Activated T-cell treated with anti-CD3 and anti-CD28 coated beads for 48 hours (primary cell): Measurements from ENCODE around the gene PGGHG.
"Not testable (repeated sequence)": the region's sequence is repeated elsewhere in the genome, so short reads cannot be mapped to it uniquely, and the experiment has no call there.

Source experiments
- DNase-seq: peaks from one replicate; pipeline ENCODE4 v3.0.0-alpha.2; 2020; ENCODE audit warnings: low read depth

Gene PGGHG

DNA sequence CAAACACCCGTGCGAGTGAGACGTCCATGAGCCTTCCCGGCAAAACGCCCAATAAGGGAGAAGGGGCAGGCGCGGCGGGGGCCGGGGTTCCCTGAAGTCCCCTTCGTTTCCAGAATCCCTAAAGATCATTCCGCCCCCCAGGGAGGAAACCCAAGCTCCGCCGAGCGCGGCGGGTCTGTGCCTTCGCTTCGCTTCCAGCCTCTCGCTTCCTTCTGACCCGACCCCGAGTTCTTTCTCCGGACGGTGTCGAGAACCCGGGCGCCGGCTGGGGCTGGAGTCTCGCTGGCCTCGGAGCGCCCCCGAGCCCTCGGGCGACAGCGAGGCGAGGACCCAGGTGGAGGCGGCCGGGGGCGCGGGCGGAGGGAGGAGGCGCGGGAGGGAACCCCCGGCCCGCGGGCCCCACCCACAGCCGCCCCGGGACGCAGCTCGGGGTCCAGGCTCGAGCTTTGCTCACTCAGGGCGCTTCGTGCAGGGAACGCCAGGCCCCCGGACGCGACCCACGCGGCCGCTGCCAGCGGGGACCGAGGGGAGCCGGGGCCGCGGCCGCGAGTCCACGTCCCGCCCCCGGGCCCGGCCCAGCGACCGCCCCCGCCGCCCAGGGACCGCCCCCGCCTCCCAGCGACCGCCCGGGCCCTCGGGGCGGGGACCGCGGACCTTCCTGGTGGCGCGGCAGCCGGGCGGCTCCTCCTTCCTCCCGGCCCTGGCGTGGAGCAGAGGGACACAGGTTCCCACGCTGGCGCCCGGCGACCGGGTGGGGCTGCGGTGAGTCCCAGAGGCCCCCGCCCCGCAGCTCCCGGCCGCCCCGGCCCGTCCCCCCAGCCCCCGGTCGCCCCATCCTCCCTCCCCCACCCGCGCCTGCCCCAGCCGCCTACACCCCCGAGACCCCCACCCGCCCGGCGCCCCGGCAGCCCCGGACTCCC lies at the start of gene PGGHG:
TSS of gene PGGHG (plus strand) at position 649 of the 920 bp plus-strand sequence. CDS start 691 bp downstream, outside the sequence.
- no peak for DNase-seq

DNA sequence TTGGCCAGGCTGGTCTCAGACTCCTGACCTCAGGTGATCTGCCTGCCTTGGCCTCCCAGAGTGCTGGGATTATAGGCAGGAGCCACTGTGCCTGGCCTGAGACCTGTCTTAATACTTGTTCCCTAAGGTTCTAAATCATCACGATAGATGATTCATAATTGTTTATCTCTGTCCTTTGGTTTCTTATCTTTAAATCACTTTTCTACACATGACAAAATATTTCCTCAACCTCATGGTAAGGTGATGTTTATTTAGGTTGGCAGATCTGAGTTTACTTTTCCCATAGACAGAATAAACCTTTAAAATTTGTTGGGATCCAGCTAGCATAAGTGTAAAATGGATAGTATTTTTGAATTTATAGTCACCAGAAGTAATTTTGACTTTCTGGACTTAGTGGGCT lies 48.6 kb upstream of the PGGHG start:
- DNase-seq: no peak

DNA sequence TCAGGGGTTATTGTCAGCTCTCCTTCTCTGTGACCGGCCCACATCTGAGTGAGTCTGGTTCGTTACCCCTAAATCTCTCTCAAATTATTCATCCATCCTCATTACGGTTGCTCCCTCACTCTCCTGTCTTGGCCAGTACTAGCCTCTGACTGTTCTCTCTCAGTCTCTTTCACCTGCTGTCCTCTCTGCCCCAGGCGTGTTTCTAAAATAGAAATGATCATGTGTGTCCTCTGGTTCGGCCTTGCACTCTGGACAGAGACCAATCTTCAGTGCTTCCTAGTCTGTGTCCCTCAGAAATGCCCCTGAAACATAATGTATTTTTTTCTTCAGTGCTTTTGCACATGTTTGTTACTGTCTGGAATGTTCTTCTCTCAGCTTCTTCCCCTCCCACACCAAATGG lies 47.3 kb upstream of the PGGHG start:
- no peak for DNase-seq

DNA sequence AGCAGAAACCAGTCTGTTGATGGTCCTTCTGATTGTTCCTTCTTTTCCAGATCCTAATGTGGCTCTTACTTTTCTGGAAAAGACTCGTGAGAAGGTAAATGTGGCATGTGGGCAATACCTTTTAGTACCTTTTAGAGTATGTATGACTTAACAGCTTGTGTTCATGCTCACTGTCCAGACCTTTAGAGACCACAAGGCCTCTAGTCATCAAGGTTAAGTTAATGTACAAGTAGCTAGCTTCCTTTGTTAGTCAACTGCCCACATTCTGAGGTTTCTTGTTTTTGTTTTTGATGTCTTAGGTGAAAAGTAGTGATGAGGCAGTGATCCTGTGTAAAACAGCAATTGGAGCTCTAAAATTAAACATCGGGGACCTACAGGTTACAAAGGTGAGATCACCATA lies 44.5 kb upstream of the PGGHG start:
- no peak for DNase-seq

DNA sequence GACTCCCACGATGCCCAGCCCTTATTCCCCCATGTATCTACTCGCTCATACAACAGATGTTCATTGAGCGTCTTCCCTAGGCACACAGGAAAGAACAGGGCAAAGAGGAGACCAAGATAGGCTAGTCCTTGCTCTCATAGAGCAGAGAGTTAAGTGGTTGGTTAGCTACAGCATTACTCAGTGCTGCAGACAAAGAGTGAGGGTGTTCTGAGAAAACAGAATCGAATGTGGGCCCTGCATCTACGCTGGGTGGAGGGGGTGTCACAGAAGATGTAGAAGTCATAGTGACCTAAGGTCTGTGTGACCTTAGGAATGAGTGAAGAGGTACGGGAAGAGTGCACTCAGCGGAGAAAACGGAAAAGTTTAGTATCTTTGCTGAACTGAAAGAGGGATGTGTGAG lies 39.9 kb upstream of the PGGHG start:
- DNase-seq: no peak

DNA sequence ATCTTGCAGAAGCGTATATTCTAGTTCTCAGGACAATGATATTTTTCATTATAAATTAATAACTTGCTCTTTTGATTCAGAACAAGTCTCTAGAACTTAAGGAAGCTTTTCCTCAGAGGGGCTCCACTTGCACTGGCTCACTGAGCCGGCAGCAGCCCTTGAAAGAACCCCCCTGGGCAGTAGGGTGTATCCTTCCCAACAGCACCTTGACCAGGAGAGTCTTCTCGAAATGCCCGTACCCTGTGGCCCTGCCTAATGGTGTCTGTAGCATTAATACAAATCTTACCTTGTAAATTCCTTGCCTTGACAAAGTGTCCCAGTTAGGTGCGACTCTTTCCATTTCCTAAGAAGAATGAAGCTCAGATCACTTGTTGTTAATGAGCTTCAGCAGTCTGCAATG lies 38.7 kb upstream of the PGGHG start:
- no peak for DNase-seq

DNA sequence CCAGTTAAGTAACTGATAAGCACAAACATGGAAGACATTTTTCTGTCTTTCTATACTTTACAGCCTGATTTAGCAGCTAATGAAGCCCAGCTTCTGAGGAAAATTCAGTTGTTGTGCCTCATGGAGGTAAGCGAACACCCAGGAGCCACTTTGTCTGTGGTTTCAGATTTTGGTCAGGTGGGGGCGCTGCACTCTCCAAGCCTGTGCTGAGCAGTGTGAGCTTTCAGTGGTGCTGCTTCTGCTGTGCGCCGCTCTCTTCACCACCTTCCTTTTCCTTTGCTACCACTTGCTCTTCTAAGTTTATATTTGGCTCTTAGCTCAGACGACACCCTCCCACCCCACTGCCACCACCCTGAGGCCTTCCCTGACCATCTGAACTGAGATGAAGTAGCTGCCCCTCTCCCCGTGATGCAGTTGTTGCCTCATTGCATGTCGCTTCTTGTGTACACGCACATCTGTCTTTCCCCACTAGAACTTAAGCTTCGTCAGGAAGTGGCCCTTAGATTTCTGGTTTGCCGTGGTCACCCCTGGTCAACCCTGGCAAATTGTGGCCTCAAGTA lies 38.1 kb upstream of the PGGHG start:
- peak; percentile 70 for DNase-seq

DNA sequence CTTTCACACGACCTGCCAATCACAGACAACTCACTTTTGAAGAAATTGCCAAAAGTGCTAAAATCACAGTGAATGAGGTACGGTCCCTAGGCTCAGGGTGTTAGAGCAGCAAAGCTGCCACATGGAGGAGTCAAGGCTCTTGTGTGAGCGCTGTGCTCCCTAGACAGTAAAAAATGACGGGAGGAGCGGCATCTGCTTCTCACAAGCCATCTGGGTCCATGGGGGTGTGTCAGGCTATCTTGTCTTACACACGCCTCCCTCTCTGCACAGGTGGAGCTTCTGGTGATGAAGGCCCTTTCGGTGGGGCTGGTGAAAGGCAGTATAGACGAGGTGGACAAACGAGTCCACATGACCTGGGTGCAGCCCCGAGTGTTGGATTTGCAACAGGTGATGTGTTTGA lies 37.4 kb upstream of the PGGHG start:
- DNase-seq: no peak

DNA sequence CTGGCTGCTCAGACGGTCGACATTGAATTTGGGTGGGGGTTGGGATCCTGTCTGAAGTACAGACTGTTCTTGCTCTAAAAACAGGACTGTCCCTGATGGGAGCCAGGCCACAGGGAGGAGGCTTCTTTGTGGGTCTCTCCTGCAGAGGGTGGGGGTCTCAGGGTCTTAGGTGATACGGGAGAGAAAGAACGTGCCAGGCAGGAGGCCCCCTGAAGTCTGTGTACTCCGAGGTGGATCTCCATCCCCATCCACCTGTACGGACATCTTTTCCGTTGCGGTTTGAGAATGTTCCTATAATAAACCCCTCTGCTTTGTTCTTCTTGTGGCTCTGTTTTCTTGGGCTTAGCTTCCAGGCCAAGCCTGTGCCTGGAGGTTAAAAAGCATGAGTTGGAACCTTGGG lies 36.3 kb upstream of the PGGHG start:
- no peak for DNase-seq

DNA sequence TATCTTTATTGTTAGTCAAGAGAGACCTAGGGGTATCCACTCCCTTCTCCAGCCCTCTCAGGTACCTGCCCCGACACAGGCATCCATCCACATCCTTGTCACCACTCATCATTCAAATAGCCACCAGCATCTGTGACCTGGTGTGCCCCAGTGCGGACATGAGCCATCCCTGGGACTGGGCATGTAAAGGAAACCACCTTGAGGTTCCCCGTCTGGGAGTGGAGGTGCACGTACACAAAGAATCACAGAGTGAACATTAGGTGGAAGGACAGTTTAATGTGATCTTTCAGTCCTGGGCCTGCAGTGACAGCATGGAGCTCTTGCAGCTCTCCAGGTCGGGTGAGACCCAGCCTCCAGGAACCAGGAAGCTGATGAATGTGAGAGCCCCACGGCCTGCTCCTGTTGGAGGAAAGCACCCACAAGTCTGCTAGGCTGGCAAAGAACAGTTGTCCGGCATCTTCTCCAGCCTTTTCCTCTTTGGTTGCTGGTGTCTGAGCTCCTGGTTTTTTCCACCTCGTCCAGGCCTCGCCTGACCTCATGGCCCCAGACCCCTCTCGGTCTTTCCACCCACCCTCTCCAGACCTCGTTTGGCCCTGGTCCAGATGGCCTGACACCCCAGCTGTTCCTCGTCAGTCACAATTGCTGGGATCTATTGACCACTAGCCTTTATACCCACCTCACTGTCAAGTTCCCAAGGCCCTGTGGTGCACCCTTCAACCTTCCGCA lies 35.6 kb upstream of the PGGHG start:
- DNase-seq: no peak

DNA sequence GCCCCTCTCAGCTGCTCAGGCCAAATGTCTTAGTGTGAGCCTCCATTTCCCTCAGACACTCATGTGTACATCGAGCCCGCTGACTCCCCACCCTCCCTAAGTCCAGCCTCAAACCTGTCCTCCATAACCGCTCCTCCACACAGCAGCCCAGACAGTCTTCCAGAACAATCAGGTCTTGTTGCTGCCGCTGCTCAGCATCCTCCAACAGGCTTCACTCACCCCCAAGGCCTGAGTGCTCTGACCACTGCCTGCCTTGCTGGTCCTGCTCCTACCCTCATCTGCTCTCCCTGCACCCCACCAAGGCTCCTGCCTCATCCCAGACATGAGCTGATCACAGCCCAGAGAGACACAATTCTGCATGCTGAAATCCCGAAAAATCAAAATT lies 35.0 kb upstream of the PGGHG start:
- no peak for DNase-seq

DNA sequence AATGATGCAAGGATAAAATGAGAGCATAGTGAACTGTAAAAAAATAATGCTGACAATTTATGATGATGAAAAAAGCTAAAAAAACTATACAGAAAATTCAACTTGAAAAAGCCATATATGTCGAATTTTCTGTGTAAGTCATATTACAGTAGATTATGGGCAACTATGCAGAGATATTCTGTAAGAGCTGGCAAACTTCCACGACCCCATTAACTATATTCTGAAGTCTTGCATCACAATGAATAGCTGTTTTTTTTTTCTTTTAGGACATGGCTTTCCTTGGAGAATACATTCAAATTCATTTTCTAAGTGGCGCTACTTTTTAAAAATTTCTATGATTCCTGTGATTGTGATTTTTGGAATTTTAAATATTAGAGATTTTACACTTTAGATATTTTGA lies 33.8 kb upstream of the PGGHG start:
- no peak for DNase-seq

DNA sequence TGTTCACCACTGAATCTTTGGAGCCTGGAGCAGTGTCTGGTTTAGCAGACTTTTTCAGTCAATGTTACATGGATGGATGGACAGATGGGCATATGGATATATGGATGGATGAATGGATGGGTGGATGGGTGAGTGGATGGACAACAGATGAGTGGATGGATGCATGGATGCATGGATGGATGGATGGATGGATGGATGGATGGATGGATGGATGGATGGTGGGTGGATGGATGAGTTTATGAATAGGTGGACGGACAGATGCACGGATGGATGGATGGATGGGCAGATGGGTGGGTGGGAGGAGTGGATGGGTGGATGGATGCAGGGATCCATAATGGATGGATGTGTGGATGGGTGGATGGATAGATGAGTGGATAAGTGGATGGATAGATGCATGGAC lies 33.1 kb upstream of the PGGHG start:
- DNase-seq: no peak

DNA sequence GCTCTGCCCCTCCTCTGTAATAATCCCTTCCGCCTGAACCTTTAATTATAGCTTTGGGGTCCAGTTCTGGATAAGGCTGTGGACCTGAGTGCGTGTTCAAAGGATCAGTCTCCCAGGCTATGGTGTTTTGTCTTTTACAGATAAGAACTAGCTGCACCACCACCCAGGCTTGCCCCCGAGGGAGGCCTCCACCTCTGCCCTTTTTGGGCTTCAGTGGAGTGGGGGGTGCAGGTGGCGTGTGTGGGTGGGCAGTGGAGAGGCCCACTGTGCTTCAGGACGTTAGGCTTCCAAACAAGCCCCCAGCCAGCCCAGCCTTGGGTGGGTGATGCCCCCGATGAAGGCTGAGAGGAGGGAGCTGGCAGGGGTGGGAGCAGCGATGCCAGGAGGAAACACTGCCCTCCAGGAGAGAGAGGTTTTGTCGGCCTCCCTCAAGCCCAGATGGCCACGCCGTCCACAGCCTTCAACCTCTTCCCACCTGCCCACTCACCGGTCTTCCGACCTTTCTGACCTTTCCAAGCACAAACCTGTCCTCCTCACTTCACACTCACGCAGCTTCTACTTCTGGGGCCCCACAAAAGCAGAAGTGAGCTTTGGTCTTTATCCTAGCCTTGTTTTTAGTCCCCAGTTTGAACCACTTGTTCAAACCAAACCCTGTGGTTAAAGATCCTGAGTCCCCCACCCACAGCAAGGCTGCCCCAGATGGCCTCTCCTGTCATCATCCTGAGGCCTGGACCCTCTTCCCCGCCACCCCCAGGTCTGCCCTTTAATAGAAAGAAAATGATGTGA lies 31.8 kb upstream of the PGGHG start:
- no peak for DNase-seq

DNA sequence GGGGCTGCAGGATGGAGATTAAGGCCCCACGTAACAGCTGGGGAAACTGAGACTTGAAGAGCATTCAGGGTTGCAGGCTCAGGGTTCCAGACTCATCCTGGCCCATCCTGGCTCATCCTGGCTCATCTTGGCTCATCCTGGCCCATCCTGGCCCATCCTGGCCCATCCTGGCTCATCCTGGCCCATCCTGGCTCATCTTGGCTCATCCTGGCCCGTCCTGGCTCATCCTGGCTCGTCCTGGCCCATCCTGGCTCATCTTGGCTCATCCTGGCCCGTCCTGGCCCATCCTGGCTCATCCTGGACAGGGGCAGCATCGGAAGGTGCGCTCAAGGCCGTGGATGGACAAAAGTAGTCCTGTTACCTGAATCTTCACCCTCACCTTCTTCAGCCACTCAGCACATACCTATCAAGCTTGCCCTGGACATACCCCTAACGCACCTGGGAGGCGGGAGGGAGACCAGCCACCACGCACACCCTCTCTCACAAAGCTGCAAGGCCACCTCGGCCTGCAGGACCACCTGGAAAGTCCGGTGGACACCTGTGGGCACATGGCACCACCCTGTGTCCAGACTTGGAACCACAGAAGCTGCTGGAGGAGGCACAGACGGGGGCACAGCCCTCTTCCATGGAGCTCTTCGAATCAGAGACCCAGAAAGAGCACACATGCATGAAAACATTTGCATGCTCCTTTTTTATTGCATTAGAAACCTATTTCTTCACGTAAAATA lies 31.0 kb upstream of the PGGHG start:
- no peak for DNase-seq

DNA sequence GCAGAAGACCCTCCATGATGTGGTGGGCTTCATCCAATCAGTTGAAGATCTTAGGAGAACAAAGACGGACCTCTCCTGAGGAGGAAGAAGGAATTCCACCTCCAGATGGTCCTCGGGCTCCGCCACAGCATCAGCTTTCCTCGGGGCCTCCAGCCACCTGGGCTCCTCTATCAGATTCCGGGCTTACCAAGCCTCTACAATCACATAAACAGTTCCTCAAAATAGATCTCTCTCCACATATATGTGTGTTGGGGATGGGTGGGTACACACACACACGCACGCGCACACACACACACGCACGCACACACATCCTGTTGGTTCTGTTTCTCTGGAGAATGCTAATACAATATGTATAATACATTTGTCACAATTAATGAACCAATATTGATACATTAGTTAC lies 29.5 kb upstream of the PGGHG start:
- DNase-seq: no peak

DNA sequence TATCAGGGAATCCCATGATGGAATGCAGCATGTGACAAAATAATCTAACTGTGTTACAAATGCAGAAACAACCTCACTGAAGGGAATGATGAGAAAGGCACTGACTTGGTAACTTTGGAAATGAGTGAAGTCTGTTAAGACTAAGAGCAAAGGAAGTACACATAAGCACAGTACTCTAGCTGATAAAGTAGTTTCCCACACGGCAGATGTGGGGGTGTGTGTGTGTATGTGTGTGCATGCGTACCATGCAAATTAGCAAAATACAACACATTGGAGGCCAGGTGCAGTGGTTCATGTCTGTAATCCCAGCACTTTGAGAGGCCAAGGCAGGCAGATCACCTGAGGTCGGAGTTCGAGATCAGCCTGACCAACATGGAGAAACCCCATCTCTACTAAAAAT lies 27.3 kb upstream of the PGGHG start:
- no peak for DNase-seq

DNA sequence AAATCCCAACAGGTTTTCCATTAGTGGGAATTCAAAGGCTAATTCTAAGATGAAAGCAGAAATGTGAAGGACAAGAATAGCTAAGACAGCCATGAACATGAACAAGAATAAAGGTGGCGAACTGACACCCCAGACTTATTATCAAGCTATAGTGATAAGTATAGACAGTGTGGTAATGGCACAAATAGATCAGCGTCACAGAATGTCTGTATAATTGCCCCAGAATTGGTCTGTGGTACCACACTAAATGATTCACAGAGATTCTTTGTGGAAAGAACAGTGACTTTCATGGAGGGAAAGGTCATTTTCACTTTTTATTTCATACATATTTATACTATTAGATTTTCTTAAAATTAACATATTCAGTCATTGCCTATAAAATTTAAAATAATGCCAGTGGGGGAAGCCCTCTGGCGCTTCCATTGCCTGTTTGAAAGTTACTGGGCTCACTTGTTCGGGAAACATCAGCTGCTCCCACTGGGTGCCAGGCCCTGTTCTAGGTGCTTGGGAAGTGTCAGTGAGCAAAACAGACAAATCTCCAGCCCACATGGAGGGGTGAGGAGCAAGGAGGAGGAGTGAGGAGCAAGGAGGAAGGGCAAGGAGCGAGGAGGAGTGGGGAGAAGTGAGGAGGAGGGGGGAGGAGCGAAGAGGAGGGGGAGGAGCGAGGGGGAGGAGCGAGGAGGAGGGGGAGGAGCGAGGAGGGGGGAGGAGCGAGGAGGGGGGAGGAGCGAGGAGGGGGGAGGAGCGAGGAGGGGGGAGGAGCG lies 22.1 kb upstream of the PGGHG start:
- DNase-seq: no peak

DNA sequence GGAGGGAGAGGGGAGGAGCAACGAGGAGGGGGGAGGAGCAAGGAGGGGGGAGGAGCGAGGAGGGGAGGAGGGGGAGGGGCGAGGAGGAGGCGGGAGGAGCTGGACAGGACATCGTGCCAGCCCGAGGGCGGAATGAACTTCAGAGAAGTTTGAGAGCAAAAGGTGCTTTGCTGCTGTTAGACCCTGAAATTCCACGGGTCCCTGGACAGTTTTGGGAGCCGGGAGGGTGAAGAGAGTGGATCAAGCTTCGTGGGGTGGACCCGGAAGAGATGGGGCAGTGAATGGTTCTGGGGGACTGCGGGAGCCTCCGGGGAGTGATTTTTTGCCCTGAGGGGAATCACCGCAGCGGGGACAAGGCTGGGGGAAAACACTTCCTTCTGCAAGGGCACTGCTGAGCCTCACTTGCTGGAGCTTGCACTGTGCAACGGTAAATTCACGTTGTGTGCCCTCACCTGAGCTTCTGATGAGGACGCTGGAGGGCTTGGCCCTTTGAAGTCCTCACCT lies 21.4 kb upstream of the PGGHG start:
- no peak for DNase-seq

DNA sequence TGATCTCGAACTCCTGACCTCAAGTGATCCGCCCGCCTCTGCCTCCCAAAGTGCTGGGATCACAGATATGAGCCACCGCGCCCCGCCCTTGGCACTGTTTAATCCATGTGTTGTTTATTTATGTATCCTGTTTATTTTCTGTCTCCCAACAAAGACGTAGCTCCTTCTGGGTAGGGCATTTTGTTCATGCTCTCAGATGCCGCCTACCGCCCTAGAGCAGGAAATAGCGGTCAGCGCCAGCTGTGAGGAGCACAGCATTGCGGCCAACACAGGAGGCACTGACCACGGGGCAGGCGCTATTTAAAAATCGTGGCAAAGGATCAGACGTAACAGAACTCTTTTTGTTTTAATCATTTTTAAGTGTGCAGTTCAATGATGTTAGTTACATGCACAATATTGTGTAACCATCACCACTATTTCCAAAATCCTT lies 20.2 kb upstream of the PGGHG start:
- DNase-seq: not testable (repeated sequence)
